Ishikawa (cell line): ENCODE results near the gene AIG1.

ENCODE experiments used
- CEBPB ChIP-seq: IDR thresholded peaks from 2 replicates; pipeline ENCODE4 v1.6.1; 2012
- CREB1 ChIP-seq: IDR thresholded peaks from 2 replicates; pipeline ENCODE4 v1.6.1; 2012; ENCODE audit warnings: low read depth
- EGR1 ChIP-seq: IDR thresholded peaks from 2 replicates; pipeline ENCODE4 v1.6.1; 2012
- EP300 ChIP-seq: IDR thresholded peaks from 2 replicates; pipeline ENCODE4 v1.6.1; 2012; ENCODE audit warnings: borderline replicate concordance
- FOXM1 ChIP-seq: IDR thresholded peaks from 2 replicates; pipeline ENCODE4 v1.6.1; 2012; ENCODE audit warnings: low read depth, borderline replicate concordance
- NFIC ChIP-seq: IDR thresholded peaks from 2 replicates; pipeline ENCODE4 v1.6.1; 2012
- RAD21 ChIP-seq: IDR thresholded peaks from 2 replicates; pipeline ENCODE4 v1.6.1; 2012; ENCODE audit warnings: low read depth
- TAF1 ChIP-seq: IDR thresholded peaks from 2 replicates; pipeline ENCODE4 v1.6.1; 2012; ENCODE audit warnings: low read depth, mild to moderate bottlenecking
- TCF12 ChIP-seq: IDR thresholded peaks from 2 replicates; pipeline ENCODE4 v1.6.1; 2012; ENCODE audit warnings: low read depth
- TEAD4 ChIP-seq: IDR thresholded peaks from 2 replicates; pipeline ENCODE4 v1.6.1; 2012
- YY1 ChIP-seq: IDR thresholded peaks from 2 replicates; pipeline ENCODE4 v1.6.1; 2012; ENCODE audit warnings: low read depth
- ZBTB7A ChIP-seq: IDR thresholded peaks from 2 replicates; pipeline ENCODE4 v1.6.1; 2012; ENCODE audit warnings: low read depth
- TF ChIP-seq, protein P1 (sequence below): IDR thresholded peaks from 2 replicates; pipeline ENCODE4 v1.6.1; 2012
- TF ChIP-seq, protein P2 (sequence below): IDR thresholded peaks from 2 replicates; pipeline ENCODE4 v1.6.1; 2012
- TF ChIP-seq, protein P3 (sequence below): IDR thresholded peaks from 2 replicates; pipeline ENCODE4 v1.6.1; 2012; ENCODE audit warnings: low read depth, mild to moderate bottlenecking

The AIG1 gene

DNA sequence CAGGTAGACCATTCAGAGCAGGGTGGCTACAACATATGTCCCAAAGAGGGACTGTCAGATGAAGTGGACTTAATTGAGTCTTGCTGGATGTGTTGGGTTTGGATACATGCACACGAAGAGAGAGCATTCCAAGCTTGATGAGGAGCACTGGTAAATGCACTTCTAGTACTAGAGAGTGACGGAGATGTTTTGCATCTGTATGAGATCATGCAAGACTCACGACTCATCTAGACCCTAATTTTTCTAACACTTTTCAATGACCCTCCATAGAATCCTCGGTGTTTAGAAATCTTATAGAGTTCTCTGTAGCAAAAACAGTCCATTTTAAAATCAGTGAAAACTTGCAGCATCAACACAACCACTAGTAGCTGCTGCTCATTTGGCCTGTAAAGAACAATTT, 4.8 kb upstream of the AIG1 start:
- TF ChIP-seq NFIC (no peak), CREB1 (no peak), YY1 (no peak), RAD21 (no peak), EP300 (no peak), EGR1 (no peak), TCF12 (no peak)
- TF ChIP-seq, protein P1, sequence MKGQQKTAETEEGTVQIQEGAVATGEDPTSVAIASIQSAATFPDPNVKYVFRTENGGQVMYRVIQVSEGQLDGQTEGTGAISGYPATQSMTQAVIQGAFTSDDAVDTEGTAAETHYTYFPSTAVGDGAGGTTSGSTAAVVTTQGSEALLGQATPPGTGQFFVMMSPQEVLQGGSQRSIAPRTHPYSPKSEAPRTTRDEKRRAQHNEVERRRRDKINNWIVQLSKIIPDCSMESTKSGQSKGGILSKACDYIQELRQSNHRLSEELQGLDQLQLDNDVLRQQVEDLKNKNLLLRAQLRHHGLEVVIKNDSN = no peak
- TF ChIP-seq, protein P2, sequence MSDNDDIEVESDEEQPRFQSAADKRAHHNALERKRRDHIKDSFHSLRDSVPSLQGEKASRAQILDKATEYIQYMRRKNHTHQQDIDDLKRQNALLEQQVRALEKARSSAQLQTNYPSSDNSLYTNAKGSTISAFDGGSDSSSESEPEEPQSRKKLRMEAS = no peak

DNA sequence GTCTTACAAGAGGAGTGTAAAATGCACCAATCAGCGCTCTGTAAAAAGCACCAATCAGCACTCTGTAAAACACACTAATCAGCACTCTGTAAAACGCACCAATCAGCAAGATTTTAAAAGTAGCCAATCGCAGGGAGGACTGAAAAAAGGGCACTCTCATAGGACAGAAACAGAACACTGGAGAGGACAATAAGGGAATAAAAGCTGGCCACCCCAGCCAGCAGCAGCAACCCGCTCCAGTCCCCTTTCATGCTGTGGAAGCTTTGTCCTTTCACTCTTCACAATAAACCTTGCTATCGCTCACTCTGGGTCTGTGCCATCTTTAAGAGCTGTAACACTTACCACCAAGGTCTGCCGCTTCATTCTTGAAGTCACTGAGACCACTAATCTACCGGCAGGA, 1.7 kb upstream of the AIG1 start:
- TF ChIP-seq, protein P1 = no peak
- TF ChIP-seq TEAD4 = no peak
- no peak for TF ChIP-seq CEBPB
- TF ChIP-seq EGR1 = no peak
- TF ChIP-seq NFIC = no peak
- TF ChIP-seq TAF1 = no peak
- TF ChIP-seq EP300 = no peak
- no peak for TF ChIP-seq CREB1
- no peak for TF ChIP-seq FOXM1
- TF ChIP-seq TCF12 = no peak
- TF ChIP-seq YY1 = no peak
- TF ChIP-seq RAD21 = no peak
- TF ChIP-seq ZBTB7A = no peak
- TF ChIP-seq, protein P3, sequence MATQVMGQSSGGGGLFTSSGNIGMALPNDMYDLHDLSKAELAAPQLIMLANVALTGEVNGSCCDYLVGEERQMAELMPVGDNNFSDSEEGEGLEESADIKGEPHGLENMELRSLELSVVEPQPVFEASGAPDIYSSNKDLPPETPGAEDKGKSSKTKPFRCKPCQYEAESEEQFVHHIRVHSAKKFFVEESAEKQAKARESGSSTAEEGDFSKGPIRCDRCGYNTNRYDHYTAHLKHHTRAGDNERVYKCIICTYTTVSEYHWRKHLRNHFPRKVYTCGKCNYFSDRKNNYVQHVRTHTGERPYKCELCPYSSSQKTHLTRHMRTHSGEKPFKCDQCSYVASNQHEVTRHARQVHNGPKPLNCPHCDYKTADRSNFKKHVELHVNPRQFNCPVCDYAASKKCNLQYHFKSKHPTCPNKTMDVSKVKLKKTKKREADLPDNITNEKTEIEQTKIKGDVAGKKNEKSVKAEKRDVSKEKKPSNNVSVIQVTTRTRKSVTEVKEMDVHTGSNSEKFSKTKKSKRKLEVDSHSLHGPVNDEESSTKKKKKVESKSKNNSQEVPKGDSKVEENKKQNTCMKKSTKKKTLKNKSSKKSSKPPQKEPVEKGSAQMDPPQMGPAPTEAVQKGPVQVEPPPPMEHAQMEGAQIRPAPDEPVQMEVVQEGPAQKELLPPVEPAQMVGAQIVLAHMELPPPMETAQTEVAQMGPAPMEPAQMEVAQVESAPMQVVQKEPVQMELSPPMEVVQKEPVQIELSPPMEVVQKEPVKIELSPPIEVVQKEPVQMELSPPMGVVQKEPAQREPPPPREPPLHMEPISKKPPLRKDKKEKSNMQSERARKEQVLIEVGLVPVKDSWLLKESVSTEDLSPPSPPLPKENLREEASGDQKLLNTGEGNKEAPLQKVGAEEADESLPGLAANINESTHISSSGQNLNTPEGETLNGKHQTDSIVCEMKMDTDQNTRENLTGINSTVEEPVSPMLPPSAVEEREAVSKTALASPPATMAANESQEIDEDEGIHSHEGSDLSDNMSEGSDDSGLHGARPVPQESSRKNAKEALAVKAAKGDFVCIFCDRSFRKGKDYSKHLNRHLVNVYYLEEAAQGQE = no peak
- TF ChIP-seq, protein P2 = no peak

DNA sequence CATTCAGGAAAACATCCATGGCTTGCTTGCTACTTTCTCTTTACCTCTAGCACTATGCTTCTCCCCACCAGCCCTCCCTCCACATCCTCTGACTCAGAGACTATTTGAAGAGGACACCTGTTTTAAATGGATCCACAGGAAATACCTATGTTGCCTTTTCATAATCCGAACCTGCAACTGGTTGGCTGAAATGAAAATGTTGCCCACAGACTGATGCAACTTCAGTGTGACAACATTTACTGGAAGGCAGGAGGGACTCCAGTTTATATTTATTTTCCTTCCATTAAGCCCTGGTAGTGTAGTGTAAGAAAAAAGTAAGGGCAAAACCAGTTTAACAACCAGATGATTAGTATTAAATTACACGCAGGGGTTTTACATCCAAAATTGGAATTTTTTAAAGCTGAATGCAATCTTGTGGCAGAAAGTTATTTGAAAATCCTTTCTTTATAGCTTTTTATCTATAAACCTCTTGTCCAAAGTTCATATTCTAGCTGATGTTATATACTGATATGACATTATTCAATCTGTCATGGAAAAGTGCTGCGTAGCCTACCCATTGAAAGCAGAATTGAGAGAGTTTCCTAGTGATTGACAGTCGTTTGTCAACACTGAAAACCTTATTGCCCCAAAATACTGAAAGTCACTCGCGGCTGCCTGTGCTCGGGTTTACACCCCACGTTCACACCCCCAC, 881 bp upstream of the AIG1 start:
- TF ChIP-seq CEBPB = 0 out of 2 replicates have a peak, but pooled peaks have one; percentile 41
- no peak for TF ChIP-seq TCF12
- no peak for TF ChIP-seq CREB1
- TF ChIP-seq FOXM1 = no peak
- no peak for TF ChIP-seq YY1
- TF ChIP-seq ZBTB7A = no peak
- TF ChIP-seq, protein P2 = 0 out of 2 replicates have a peak, but pooled peaks have one; percentile 29

DNA sequence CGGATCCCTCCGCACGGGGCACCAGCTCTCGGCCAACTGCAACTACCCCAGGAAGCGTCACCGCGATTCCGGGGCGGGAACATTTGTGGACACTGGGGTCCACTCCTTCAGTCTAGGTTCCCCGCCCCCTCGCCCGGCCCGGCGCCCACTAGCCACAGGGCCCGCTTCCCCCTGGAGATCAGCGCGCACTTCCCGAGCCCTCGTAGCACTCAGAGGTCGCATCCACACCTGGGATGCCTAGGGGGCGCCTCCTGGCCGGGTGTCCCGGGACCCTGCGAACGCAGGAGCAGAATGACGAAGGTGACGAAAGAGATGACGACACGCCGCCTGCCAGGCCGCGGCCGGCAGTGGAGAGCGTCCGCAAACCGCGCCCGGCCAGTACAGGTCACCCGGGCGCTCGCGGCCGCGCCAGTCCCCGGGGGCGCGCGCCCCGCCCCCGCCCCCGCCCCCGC, 309 bp upstream of the AIG1 start:
- TF ChIP-seq, protein P1 = no peak
- TF ChIP-seq CREB1 (peak; percentile 97), TEAD4 (no peak), CEBPB (no peak), YY1 (no peak), ZBTB7A (peak; percentile 52)
- TF ChIP-seq, protein P3 = no peak
- TF ChIP-seq, protein P2 = no peak

DNA sequence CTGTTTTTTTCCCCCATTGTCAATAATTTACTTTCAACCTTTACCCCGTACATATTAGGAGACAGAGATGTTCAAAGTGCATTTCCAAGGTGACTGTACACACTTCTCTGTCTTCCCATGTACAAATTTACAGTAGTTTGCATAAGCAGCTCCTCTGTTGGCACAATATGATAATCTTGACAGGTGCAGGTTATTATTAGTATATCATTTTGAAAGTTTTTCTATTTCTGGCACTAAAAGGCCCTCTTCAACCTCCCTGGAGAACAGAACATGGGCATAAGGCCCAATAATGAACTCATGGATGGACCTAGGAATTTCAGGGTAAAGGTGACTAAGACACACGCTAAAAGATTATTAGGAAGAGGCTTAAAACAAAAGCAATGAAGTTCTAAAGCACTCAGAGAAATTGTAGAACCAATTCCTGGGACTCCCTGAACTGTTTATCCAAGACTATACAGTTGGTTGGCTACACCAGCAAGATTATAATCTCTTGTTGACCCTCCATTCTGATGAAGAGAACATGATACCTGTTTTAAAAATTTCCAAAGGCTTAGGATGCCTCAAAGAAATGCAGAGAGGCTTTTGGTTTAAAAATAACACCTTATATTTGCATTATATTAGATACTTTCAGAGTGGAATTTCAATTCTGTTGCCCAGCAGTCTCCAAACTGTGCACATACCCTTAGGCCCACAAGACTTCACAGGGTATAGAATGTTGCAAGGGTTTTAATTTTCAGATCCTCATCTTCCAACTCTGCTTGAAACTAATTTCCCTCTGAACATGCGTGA, 1.1 kb downstream of the AIG1 start:
- TF ChIP-seq, protein P2 = no peak
- TF ChIP-seq ZBTB7A (no peak), EGR1 (no peak), CEBPB (no peak), FOXM1 (no peak), YY1 (no peak), TAF1 (no peak), TCF12 (no peak), NFIC (no peak), RAD21 (no peak), CREB1 (no peak), TEAD4 (no peak), EP300 (no peak)
- TF ChIP-seq, protein P1 = no peak
- TF ChIP-seq, protein P3 = no peak
